ENCODE measurements around the gene SLC44A2.
"Not testable (repeated sequence)": the region's sequence is repeated elsewhere in the genome, so short reads cannot be mapped to it uniquely, and the experiment has no call there.

Gene SLC44A2

GRCh38 chr19:10644260-10645007 lies 19.1 kb downstream of the SLC44A2 start:
- H3K4me3 ChIP-seq (ENCODE audit: low read depth, low read length), result no peak overlapping the region
- no peak for DNase-seq (ENCODE audit: low read depth)

GRCh38 chr19:10646456-10647159 lies 21.3 kb downstream of the SLC44A2 start:
- DNase-seq (ENCODE audit: low read depth), result no peak
- no peak overlapping the region for H3K4me3 ChIP-seq (ENCODE audit: low read depth, low read length)

- no peak overlapping the region for H3K4me3 ChIP-seq (ENCODE audit: low read depth, low read length)
- DNase-seq (ENCODE audit: low read depth), result no peak
Observed at GRCh38 chr19:10648360-10648759, 23.0 kb downstream of the SLC44A2 start.

GRCh38 chr19:10651851-10652250 lies 26.5 kb downstream of the SLC44A2 start:
- no peak for DNase-seq (ENCODE audit: low read depth)
- H3K4me3 ChIP-seq (ENCODE audit: low read depth, low read length), result no peak overlapping the region

- no peak for DNase-seq (ENCODE audit: low read depth)
- peak overlapping the region; percentile 99 for H3K4me3 ChIP-seq (ENCODE audit: low read depth, low read length)
Observed at GRCh38 chr19:10653482-10653731, 28.1 kb downstream of the SLC44A2 start.

GRCh38 chr19:10653732-10654609 lies 28.6 kb downstream of the SLC44A2 start, which contains the start of gene ILF3:
TSS of gene ILF3 (plus strand) at chr19:10654346. CDS start at chr19:10670606, 16,260 bp downstream.
- DNase-seq (ENCODE audit: low read depth), result peak; percentile 100
- H3K4me3 ChIP-seq (ENCODE audit: low read depth, low read length), result peak within 1 kb of the TSS; percentile 99

GRCh38 chr19:10654610-10655456 lies 29.5 kb downstream of the SLC44A2 start:
- H3K4me3 ChIP-seq (ENCODE audit: low read depth, low read length), result peak overlapping the region; percentile 99
- no peak for DNase-seq (ENCODE audit: low read depth)

GRCh38 chr19:10655457-10656312 lies 30.3 kb downstream of the SLC44A2 start:
- peak overlapping the region; percentile 99 for H3K4me3 ChIP-seq (ENCODE audit: low read depth, low read length)
- no peak for DNase-seq (ENCODE audit: low read depth)

GRCh38 chr19:10660346-10660745 lies 35.0 kb downstream of the SLC44A2 start:
- H3K4me3 ChIP-seq (ENCODE audit: low read depth, low read length), result no peak overlapping the region
- no peak for DNase-seq (ENCODE audit: low read depth)

GRCh38 chr19:10661946-10662345 lies 36.6 kb downstream of the SLC44A2 start:
- no peak for DNase-seq (ENCODE audit: low read depth)
- H3K4me3 ChIP-seq (ENCODE audit: low read depth, low read length), result no peak overlapping the region

GRCh38 chr19:10662384-10663251 lies 37.3 kb downstream of the SLC44A2 start:
- H3K4me3 ChIP-seq (ENCODE audit: low read depth, low read length), result no peak overlapping the region
- DNase-seq (ENCODE audit: low read depth), result no peak

- DNase-seq (ENCODE audit: low read depth); H3K4me3 ChIP-seq (ENCODE audit: low read depth, low read length): not testable (repeated sequence)
Observed at GRCh38 chr19:10663252-10663563, 37.9 kb downstream of the SLC44A2 start.

GRCh38 chr19:10667867-10668266 lies 42.5 kb downstream of the SLC44A2 start:
- no peak overlapping the region for H3K4me3 ChIP-seq (ENCODE audit: low read depth, low read length)
- no peak for DNase-seq (ENCODE audit: low read depth)

- H3K4me3 ChIP-seq (ENCODE audit: low read depth, low read length), result no peak overlapping the region
- no peak for DNase-seq (ENCODE audit: low read depth)
Observed at GRCh38 chr19:10669246-10669645, 43.9 kb downstream of the SLC44A2 start.

GRCh38 chr19:10670182-10670581 lies 44.8 kb downstream of the SLC44A2 start:
- H3K4me3 ChIP-seq (ENCODE audit: low read depth, low read length), result no peak overlapping the region
- DNase-seq (ENCODE audit: low read depth), result no peak

- DNase-seq (ENCODE audit: low read depth), result no peak
- H3K4me3 ChIP-seq (ENCODE audit: low read depth, low read length), result no peak overlapping the region
Observed at GRCh38 chr19:10670876-10671804, 45.8 kb downstream of the SLC44A2 start.

- DNase-seq (ENCODE audit: low read depth); H3K4me3 ChIP-seq (ENCODE audit: low read depth, low read length): not testable (repeated sequence)
Observed at GRCh38 chr19:10671922-10672321, 46.6 kb downstream of the SLC44A2 start.

All from skeletal muscle cell (primary cell).